Measurements from ENCODE around the gene SORBS2.

- TF ChIP-seq CHD4 (IDR thresholded peaks at IDR 0.05; ENCODE audit: borderline replicate concordance) (no peak), HOXA7 (CRISPR knock-in tag; IDR thresholded peaks at IDR 0.05) (no peak), RFX5 (IDR thresholded peaks at IDR 0.05) (no peak), NFE2L2 (conservative IDR thresholded peaks at IDR 0.05; ENCODE audit: low read length) (no peak), CHD2 (IDR thresholded peaks at IDR 0.05; ENCODE audit: low read length, partially characterized antibody) (no peak), POLR2A (IDR thresholded peaks at IDR 0.05; ENCODE audit: low read length) (no peak), MAZ (IDR thresholded peaks at IDR 0.05; ENCODE audit: borderline replicate concordance, low read depth, low read length) (no peak)
- TF ChIP-seq, protein P1, sequence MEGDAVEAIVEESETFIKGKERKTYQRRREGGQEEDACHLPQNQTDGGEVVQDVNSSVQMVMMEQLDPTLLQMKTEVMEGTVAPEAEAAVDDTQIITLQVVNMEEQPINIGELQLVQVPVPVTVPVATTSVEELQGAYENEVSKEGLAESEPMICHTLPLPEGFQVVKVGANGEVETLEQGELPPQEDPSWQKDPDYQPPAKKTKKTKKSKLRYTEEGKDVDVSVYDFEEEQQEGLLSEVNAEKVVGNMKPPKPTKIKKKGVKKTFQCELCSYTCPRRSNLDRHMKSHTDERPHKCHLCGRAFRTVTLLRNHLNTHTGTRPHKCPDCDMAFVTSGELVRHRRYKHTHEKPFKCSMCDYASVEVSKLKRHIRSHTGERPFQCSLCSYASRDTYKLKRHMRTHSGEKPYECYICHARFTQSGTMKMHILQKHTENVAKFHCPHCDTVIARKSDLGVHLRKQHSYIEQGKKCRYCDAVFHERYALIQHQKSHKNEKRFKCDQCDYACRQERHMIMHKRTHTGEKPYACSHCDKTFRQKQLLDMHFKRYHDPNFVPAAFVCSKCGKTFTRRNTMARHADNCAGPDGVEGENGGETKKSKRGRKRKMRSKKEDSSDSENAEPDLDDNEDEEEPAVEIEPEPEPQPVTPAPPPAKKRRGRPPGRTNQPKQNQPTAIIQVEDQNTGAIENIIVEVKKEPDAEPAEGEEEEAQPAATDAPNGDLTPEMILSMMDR (IDR thresholded peaks at IDR 0.05): no peak
- TF ChIP-seq, protein P2, sequence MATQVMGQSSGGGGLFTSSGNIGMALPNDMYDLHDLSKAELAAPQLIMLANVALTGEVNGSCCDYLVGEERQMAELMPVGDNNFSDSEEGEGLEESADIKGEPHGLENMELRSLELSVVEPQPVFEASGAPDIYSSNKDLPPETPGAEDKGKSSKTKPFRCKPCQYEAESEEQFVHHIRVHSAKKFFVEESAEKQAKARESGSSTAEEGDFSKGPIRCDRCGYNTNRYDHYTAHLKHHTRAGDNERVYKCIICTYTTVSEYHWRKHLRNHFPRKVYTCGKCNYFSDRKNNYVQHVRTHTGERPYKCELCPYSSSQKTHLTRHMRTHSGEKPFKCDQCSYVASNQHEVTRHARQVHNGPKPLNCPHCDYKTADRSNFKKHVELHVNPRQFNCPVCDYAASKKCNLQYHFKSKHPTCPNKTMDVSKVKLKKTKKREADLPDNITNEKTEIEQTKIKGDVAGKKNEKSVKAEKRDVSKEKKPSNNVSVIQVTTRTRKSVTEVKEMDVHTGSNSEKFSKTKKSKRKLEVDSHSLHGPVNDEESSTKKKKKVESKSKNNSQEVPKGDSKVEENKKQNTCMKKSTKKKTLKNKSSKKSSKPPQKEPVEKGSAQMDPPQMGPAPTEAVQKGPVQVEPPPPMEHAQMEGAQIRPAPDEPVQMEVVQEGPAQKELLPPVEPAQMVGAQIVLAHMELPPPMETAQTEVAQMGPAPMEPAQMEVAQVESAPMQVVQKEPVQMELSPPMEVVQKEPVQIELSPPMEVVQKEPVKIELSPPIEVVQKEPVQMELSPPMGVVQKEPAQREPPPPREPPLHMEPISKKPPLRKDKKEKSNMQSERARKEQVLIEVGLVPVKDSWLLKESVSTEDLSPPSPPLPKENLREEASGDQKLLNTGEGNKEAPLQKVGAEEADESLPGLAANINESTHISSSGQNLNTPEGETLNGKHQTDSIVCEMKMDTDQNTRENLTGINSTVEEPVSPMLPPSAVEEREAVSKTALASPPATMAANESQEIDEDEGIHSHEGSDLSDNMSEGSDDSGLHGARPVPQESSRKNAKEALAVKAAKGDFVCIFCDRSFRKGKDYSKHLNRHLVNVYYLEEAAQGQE (IDR thresholded peaks at IDR 0.05): no peak
Measured at GRCh38 chr4:185737489-185738037, 74.4 kb downstream of the SORBS2 start.
